NB4 (cell line): ENCODE results near the gene BBS9.

Experiments
- DNase-seq: peaks from one replicate; pipeline ENCODE4 v3.0.0; 2010; ENCODE audit warnings: low read depth
- H3K4me3 ChIP-seq: one replicate; pipeline ENCODE4 v1.5.1; 2011; ENCODE audit warnings: mild to moderate bottlenecking, low read depth, low read length, moderate library complexity
- CTCF ChIP-seq: IDR thresholded peaks from one replicate; pipeline ENCODE4 v1.5.1; 2012; ENCODE audit warnings: low read depth, low read length
- MYC ChIP-seq: IDR thresholded peaks from 2 replicates; pipeline ENCODE4 v1.6.1; 2011; ENCODE audit warnings: low read depth, low read length
- POLR2A ChIP-seq: IDR thresholded peaks from 2 replicates; pipeline ENCODE4 v1.6.1; 2011; ENCODE audit warnings: mild to moderate bottlenecking; ENCODE audit not compliant: insufficient read length; ENCODE audit errors: extremely low read depth
- TF ChIP-seq, protein P1 (sequence below): IDR thresholded peaks from 2 replicates; pipeline ENCODE4 v1.6.1; 2011; ENCODE audit warnings: low read depth, low read length

BBS9 gene

DNA sequence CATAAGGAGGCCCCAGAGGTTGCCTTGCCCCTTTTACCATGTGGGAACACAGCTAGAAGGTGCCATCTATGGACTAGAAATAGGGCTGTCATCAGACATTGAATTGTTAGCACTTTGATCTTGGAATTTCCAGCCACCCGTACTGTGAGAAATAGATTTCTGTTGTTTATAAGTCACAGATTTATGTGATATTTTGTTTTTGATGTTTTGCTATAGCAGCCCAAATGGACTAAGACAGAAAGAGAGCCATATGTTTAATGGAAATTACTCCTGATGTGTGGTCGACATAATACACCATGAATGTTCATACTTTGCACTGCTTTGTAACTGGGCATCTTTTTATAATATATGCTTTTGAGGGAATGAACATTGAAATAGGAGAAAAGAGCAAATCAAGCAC is 302.2 kb downstream of the BBS9 start:
- no peak overlapping the region for H3K4me3 ChIP-seq
- DNase-seq = no peak
- TF ChIP-seq, protein P1, sequence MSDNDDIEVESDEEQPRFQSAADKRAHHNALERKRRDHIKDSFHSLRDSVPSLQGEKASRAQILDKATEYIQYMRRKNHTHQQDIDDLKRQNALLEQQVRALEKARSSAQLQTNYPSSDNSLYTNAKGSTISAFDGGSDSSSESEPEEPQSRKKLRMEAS = no peak
- TF ChIP-seq CTCF (no peak), POLR2A (no peak), MYC (no peak)

DNA sequence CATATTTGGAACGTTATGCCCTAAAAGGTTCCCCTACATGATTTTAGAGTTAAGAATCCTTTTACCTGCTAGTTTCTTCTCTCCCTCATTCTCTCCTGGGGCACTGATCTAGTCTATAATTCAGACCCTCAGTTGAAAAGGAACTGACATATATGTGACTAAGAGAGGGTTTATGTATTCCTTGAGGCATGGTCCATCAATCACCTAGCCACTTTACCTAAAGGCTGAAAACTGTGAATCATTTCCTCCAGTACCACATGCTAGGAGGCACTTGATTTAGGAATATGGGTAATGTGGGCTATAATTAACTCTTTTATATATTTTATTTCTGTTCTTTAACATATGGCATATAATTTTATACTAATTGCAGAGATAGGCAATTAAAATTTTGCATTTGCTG is 303.5 kb downstream of the BBS9 start:
- no peak for DNase-seq
- no peak overlapping the region for H3K4me3 ChIP-seq
- TF ChIP-seq, protein P1 = no peak
- TF ChIP-seq CTCF (no peak), POLR2A (no peak), MYC (no peak)

DNA sequence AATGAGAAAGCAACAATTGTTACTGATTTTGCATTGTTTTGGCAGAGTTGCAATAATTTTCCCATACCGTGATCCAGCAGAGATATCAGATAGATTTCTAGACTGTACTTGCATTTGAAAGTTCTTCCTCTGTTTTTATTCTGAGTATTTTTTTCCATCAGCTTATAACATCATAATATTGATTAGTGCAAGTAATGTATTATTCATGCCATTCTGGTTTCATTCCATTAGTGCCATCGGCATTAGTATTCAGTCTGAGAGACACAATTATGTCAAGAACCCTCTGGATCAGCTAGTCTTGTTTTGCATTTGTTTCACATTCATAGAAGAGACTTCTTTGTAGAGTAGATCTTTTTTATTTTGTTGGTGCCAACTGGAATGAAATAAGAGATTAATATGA is 304.0 kb downstream of the BBS9 start:
- H3K4me3 ChIP-seq = no peak overlapping the region
- DNase-seq = no peak
- TF ChIP-seq MYC = no peak
- TF ChIP-seq, protein P1 = no peak
- TF ChIP-seq POLR2A = no peak
- TF ChIP-seq CTCF = no peak

GRCh38 chr7:33444511-33444910 is 315.1 kb downstream of the BBS9 start:
- TF ChIP-seq POLR2A (no peak), MYC (no peak), CTCF (no peak)
- TF ChIP-seq, protein P1 = no peak
- H3K4me3 ChIP-seq = no peak overlapping the region
- DNase-seq = no peak

- no peak overlapping the region for H3K4me3 ChIP-seq
- TF ChIP-seq, protein P1 = no peak
- TF ChIP-seq MYC = no peak
- TF ChIP-seq POLR2A = no peak
- TF ChIP-seq CTCF = no peak
- no peak for DNase-seq
Observed at GRCh38 chr7:33446551-33446950, 317.2 kb downstream of the BBS9 start.

- DNase-seq = no peak
- TF ChIP-seq, protein P1 = no peak
- TF ChIP-seq MYC (no peak), POLR2A (no peak), CTCF (no peak)
- H3K4me3 ChIP-seq = no peak overlapping the region
Observed at GRCh38 chr7:33448035-33448434, 318.7 kb downstream of the BBS9 start.
